Stimulated activated CD8-positive, alpha-beta memory T cell treated with anti-CD3 and anti-CD28 coated beads, Interleukin-4, amount 100 ng/mL, for 4 hours (primary cell): Measurements from ENCODE around the gene EVX1.

Experiments
- DNase-seq, 2 donors: peaks; one replicate each; pipeline ENCODE4 v3.0.0-alpha.2; 2020; ENCODE audit warnings: low read depth in 2 of 2, low spot score in 1 of 2

EVX1 gene

DNA sequence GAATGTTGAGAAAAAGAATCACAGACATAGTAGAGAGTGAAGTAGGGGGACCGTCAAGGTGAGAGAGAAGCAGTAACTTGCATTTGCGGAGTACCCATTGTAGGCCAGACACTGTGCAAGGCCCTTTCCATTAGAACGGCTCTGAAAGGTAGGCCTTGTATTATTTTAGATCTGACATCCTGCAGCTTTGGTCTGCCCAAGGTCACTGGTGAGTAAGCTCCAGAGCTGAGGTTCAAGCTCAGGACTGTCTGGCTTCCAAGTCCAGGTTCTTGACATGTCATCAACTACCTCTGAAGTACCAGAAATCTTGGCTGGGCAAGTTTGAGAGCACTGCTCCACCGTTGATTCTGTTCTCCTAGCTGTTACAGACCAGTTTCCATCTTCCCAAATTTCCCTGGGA lies 13.2 kb upstream of the EVX1 start:
- no peak for DNase-seq

GRCh38 chr7:27235387-27236311 lies 7.0 kb upstream of the EVX1 start:
- DNase-seq = no peak

- DNase-seq = no peak
Observed at GRCh38 chr7:27237735-27238334, 4.8 kb upstream of the EVX1 start.

DNA sequence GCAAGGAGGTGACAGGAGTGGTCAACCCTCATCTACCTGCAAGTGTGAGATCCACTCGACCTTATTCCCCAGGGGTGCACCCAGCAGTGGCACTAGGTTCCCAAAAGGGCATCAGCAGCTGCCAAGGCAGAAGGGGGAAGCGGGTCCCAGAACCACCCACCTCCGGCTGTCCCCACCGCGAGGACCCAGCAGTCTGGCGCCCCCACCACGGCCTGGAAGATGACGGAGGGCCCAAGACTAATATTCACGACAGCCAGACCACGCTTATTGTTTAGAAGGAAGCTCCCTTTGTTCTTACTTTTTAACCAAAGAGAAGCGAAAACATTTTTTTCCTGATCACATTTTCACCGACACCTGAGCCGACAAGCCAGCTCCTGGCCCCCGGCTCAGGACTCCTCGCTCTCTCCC lies 3.6 kb upstream of the EVX1 start:
- DNase-seq = no peak

GRCh38 chr7:27239387-27240014 lies 3.1 kb upstream of the EVX1 start:
- no peak for DNase-seq

DNA sequence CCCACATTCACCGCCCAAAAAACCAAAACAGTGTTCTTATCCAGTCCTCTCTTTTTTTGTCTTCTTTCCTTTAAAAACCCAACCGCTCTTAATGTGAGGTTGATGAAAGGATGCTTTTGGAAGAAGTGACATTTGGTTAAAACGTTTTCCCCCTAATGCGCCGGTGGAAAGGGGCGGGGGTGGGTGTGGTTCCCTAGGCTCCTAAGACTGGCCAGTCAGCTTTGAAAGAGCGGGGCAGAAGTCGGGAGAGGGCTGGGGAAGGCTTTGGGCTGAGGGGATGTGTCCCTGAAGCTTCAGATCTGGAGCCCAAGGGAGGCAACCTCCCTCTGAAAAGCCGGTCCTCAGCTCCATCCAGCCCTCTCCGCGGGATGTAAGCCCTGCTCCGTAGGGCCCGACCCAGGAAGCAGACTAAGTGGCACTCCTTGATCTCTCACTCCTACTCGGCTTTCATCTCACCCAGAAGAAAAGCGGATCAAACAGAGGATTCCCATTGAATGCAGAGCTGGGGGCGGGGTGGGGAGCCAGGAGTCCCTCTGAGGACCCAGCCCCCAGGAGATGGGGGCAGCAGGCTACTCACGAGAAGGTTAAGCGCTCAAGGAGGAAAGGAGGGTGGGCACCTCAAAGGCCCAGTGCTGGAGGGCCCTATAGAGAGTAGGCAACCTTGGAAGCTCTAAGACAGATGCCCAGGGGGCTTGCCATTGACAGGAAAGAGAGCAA lies 2.4 kb upstream of the EVX1 start:
- DNase-seq = no peak

DNA sequence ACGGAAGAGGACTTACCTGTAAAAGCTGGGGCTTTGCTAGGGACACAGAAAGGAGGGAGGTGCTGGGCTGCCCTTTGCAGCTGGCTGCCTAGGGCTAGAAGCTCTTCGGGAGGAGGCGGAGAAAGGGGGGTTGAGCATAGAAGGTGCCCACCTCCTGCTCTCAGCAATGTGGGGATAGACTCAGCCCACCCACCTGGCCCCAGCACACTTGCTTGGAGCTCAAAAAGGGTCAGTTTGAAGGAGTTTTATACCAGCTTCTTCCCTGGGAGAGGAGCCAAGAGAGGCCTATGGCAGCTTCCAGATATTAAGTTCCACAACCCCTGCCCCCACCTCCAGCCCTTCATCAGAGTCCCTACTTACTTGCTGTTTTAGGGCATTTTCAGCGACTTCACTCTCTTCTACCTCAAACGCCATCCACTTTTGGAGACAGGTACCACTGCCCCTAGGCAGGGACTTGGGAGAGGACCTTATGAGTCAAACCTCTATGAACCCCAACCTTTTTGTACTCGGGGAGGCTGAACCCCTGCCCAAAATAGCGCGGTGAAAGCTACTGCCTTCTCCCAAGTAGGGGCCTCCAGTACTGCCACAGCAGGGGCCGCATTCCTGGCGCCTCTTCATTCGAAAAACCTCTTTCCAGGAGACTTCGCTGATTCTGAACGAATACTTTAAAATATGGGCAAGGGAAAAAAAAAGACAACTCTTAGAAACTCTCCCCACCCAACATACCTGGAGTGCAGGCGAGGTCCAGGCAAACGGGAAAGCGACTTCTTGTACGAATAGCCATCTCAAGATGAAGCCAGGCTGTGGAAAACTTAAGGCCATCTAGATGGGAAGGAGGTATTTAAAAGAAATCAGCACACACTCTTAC lies 1.2 kb upstream of the EVX1 start:
- DNase-seq = no peak

- DNase-seq = no peak
Observed at GRCh38 chr7:27242154-27242553, 448 bp upstream of the EVX1 start.

DNA sequence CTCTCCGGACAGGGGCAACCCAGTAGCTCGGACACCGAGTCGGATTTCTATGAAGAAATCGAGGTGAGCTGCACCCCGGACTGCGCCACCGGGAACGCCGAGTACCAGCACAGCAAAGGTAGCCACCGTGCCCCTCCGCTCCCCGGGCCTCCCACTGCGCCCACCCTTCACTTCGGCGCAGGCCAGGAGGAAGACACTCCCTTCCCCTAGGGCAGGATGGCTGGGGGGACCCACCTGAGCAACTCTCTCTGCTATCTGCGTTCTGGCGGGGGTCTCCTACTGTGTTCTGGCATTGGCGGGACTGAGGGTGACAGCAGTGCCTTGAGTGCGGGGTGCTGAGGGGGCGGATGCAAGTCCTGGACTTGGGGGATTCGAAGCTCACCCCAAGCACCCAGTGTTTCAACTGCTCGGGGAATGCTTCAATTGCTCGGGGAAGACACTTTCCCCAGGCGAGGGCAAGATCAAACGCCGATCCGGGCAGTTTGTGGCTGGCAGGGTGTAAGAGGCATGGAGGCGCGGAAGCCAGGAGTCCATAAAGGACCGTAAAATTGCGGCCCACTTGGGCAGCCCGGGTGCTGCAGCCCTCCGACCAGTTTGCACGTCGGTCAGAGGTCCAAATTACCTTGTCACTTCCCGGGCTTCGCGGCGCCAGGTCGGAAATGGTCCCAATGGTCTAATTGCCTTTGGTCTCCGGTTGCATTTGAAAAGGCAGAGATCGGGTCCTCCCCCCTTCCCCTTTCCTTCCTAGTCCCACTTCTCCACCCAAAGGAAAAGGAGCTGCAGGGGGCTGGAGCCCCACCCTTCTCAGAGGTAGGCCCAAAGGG lies 950 bp downstream of the EVX1 start:
- DNase-seq = no peak

DNA sequence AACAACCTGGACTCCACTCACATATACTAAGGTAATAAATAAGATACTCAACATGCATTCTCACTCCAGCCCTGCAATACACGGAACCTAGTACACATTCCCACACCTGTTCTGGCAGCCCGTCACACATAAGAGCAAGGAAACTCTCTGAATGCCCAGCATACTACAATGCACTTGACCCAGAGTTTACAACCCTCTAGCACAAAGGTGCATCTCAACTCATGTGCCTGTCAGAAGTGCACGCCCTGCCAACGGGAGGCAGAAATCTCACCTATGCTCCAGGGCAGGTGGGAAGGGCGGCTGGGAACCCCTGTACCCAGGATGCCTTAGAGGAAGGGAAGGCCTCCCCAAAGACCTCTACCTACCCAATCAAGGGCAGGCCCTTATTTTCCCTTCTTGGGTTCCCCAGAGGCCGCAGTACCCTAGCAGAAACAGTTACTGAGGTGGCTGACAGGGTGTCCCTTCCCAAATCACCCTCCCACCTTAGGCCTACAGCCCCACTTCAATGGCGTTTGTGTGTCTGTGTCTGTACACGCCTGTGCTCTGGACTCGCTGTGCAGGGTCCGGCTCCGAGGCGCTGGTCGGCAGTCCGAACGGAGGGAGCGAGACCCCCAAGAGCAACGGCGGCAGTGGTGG lies 2.0 kb downstream of the EVX1 start:
- no peak for DNase-seq

- no peak for DNase-seq
Observed at GRCh38 chr7:27245124-27245797, 2.7 kb downstream of the EVX1 start.

GRCh38 chr7:27245798-27246691 lies 3.4 kb downstream of the EVX1 start:
- DNase-seq = no peak

DNA sequence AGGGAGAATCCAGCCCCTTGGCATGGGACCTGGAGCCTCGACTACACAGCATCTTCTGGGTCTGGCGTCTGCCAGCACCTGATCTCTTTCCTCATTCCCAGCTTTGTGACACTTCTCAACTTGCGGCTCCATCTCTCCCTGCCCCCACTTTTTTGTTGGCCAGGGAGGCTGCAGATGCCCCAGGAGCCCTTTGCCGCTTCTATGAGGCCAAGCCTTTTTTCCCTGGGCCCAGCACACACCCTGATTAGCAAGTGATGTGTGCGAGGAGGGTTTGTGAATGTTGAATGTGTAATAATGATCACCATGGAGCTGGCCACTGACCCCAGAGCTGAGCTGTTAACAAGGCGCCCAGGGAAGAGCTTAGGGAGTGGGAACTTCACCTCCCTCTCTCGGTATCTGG lies 4.4 kb downstream of the EVX1 start:
- no peak for DNase-seq

DNA sequence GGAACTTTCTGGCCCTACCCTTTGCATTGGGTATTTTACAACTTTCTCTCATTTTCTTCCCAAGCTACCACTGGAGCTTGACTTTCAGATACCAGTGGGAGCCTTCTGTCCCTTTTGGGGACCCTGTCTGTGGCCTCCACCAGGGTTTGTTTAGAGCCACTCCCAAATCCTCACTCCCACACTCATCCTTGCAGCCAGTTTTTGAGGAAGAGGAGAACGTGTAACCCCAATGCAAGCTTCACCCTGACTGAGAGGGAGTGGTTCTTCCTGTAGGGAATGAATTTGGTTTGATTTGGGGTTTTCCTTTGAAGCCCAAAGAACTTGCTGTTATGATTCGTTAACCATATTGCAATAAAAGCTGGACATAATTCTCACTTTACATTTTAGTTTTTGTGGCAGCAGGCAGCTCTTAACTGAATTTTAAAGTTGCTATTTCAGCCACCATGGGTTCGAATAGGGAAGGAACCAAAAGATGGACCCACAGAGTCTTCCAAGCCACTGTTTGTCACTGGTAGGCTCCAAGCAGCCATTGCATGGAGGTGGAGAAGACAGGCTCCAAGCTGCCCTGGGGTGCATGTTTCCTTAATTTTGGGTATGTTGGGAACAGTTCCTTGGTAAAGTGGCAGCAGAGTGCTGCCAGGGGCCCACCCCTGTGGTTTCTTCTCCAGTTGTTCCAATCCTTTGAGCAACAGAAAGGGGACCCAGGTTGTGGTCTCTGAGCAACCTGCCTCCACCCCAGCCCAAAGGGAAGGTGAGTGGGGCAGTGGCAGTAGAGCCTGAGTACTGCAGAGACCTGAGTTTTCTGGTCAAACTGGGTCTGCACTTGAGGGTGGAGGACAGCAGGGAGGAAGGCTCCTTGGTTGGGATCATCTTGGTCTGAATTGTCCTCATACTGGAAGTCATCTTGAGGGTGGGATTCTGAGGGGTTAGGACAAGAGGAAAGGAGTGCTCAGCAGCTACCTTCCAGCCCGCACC lies 5.1 kb downstream of the EVX1 start:
- no peak for DNase-seq

GRCh38 chr7:27248427-27248806 lies 5.8 kb downstream of the EVX1 start:
- DNase-seq = no peak

- DNase-seq = no peak
Observed at GRCh38 chr7:27248911-27249723, 6.5 kb downstream of the EVX1 start.
